ENCODE results near the gene RCOR2. TPM values are rescaled to one million over a fixed set of nuclear protein-coding genes. Genes with fewer than 3 reads are reported as not detected.

The RCOR2 gene
- total and polyA plus RNA-seq, 2 of the 4 experiments (the other 2 are of a cell fraction), result 0.90 to 2.0 TPM

- dilution Hi-C loops (cut with HindIII; ENCODE audit: low sequenced_read_pairs, unreplicated experiment), result no loop called here
These were observed 12.7 kb upstream of the RCOR2 start for GRCh38 chr11:63929616-63930015.

More at GRCh38 chr11:63929616-63930015, 12.7 kb upstream of the RCOR2 start:
- Histone ChIP-seq H3K9ac (ENCODE audit: low read depth, low read length) (no peak overlapping the region), H2BK120ac (ENCODE audit: low read depth, low read length) (no peak overlapping the region), H3K36me3 (ENCODE audit: control insufficient read depth, insufficient read depth, low read length) (no peaks in the 10 kb centered on the region), H3K14ac (replicated peaks; ENCODE audit: low read depth, low read length) (no peak overlapping the region), H3K27ac (ENCODE audit: insufficient read depth, low read length) (no peak overlapping the region), H4K91ac (ENCODE audit: insufficient read depth, low read depth, low read length) (no peak overlapping the region), H3K4ac (ENCODE audit: low read depth, low read length) (no peak overlapping the region), H3K56ac (ENCODE audit: extremely low read depth, insufficient read depth, low read length) (no peak overlapping the region), H4K8ac (ENCODE audit: low read depth in 2 of 2, low read length in 2 of 2) (no peak overlapping the region), H3K79me1 (ENCODE audit: low read depth in 1 of 2, low read length in 2 of 2) (no peaks in the 10 kb centered on the region), H2AK5ac (ENCODE audit: low read depth, low read length) (no peak overlapping the region), H4K5ac (ENCODE audit: low read depth, low read length) (no peak overlapping the region), H3K4me3 (ENCODE audit: insufficient read depth, low read depth, low read length) (no peak overlapping the region), H3K27me3 (ENCODE audit: control insufficient read depth, insufficient read depth, low read length) (peaks cover 4% of the 10 kb centered on the region), H2BK15ac (ENCODE audit: low read depth, low read length) (no peak overlapping the region), H3K9me1 (ENCODE audit: insufficient read depth, low read length) (no peaks in the 10 kb centered on the region), H3K18ac (ENCODE audit: low read depth, low read length) (no peak overlapping the region), H3K9me3 (ENCODE audit: control insufficient read depth, insufficient read depth, low read length) (no peaks in the 10 kb centered on the region), H2BK5ac (ENCODE audit: low read depth, low read length, poor library complexity, severe bottlenecking) (no peak overlapping the region), H4K20me1 (ENCODE audit: insufficient read depth, low read length) (no peaks in the 10 kb centered on the region), H2AFZ (replicated peaks; ENCODE audit: low read length, poor library complexity) (no peak overlapping the region), H3K23ac (ENCODE audit: low read depth, low read length) (no peak overlapping the region), H2BK20ac (ENCODE audit: low read depth, low read length) (no peak overlapping the region), H3K4me1 (ENCODE audit: control insufficient read depth, insufficient read depth, low read length) (no peaks in the 10 kb centered on the region), H2AK9ac (replicated peaks; ENCODE audit: low read depth, low read length, poor library complexity) (no peak overlapping the region), H3K4me2 (ENCODE audit: low read depth, low read length) (no peak overlapping the region)
- ATAC-seq (ENCODE audit: low read depth) (no peak), DNase-seq (no peak)
- ChIA-PET CTCF (no interaction called here), POLR2A (ENCODE audit: unreplicated experiment) (no interaction called here)
- TF ChIP-seq CEBPB (IDR thresholded peaks at IDR 0.05; ENCODE audit: low read depth, low read length) (no peak), ELK1 (IDR thresholded peaks at IDR 0.05; ENCODE audit: borderline replicate concordance, low read depth, low read length) (no peak), BHLHE40 (IDR thresholded peaks at IDR 0.05; ENCODE audit: low read depth, low read length) (no peak), MXI1 (IDR thresholded peaks at IDR 0.05; ENCODE audit: borderline replicate concordance, low read depth, low read length) (no peak), NFE2L2 (IDR thresholded peaks at IDR 0.05; ENCODE audit: low read depth, low read length) (no peak), RFX5 (IDR thresholded peaks at IDR 0.05; ENCODE audit: low read depth, low read length) (no peak), CHD1 (IDR thresholded peaks at IDR 0.05; ENCODE audit: low read depth, low read length) (no peak), POLR2A (IDR thresholded peaks at IDR 0.05; ENCODE audit: low read depth, low read length) (no peak), RAD21 (IDR thresholded peaks at IDR 0.05; ENCODE audit: low read length) (no peak), RCOR1 (IDR thresholded peaks at IDR 0.05; ENCODE audit: insufficient replicate concordance, low read length) (no peak), USF2 (IDR thresholded peaks at IDR 0.05; ENCODE audit: low read depth, low read length) (no peak), MAFK (IDR thresholded peaks at IDR 0.05; ENCODE audit: low read depth, low read length) (no peak), MAZ (IDR thresholded peaks at IDR 0.05; ENCODE audit: borderline replicate concordance, low read depth, low read length) (no peak), SMC3 (IDR thresholded peaks at IDR 0.05; ENCODE audit: low read depth, low read length) (no peak), CTCF (conservative IDR thresholded peaks at IDR 0.05; ENCODE audit: low read depth, low read length) (no peak), FOS (IDR thresholded peaks at IDR 0.05; ENCODE audit: low read depth, low read length) (no peak)
- in situ Hi-C loops (cut with MboI; ENCODE audit: low sequenced_read_pairs) (loop anchor here (25.0 kb wide), 1 partner anchor 442 kb away; the partner anchor contains the start of gene PLAAT5), intact Hi-C loops (cut with micrococcal nuclease) (no loop called here)
- WGBS, 2 experiments (ENCODE audit: extremely low coverage in 2 of 2, insufficient read length in 1 of 2), result 73% methylated on average over 5 of the region's 5 CpGs; no CpG with 5 or more reads in 1 of the 2 experiments
- BruUV-seq (replicated peaks), result no TSS peak
